HepG2 (cell line): ENCODE data around the gene RPF1. TPM values are rescaled to one million over a fixed set of nuclear protein-coding genes. Genes with fewer than 3 reads are reported as not detected.

Experiments
- BATF2 ChIP-seq: sonication (generic); formaldehyde crosslinking; IDR thresholded peaks from 2 replicates; pipeline ENCODE4 v1.8.0; 2022; ENCODE audit warnings: mild to moderate bottlenecking, missing genetic modification reagents, moderate library complexity
- BCL3 ChIP-seq: sonication (generic); formaldehyde crosslinking; IDR thresholded peaks from 2 replicates; pipeline ENCODE4 v1.5.1; 2020; ENCODE audit warnings: mild to moderate bottlenecking, missing genetic modification reagents, moderate library complexity
- E2F2 ChIP-seq: sonication (generic); formaldehyde crosslinking; IDR thresholded peaks from 2 replicates; pipeline ENCODE4 v1.4.0; 2020; ENCODE audit warnings: missing genetic modification reagents, borderline replicate concordance
- FOXM1 ChIP-seq: sonication (generic); formaldehyde crosslinking; IDR thresholded peaks from 2 replicates; pipeline ENCODE4 v1.5.0; 2020; ENCODE audit warnings: missing genetic modification reagents
- HNRNPK ChIP-seq: fragments of 200-400 bp; formaldehyde crosslinking; IDR thresholded peaks from 2 replicates; pipeline ENCODE4 v1.6.1; 2018; ENCODE audit warnings: low read length, low read depth, moderate library complexity, mild to moderate bottlenecking; ENCODE audit not compliant: poor library complexity, severe bottlenecking
- KLF13 ChIP-seq: sonication (generic); formaldehyde crosslinking; IDR thresholded peaks from 2 replicates; pipeline ENCODE4 v1.4.0; 2020; ENCODE audit warnings: mild to moderate bottlenecking, missing genetic modification reagents
- MATR3 ChIP-seq: sonication (generic); formaldehyde crosslinking; IDR thresholded peaks from 2 replicates; pipeline ENCODE4 v1.4.0; 2020; ENCODE audit warnings: missing genetic modification reagents
- POGZ ChIP-seq: sonication (generic); formaldehyde crosslinking; IDR thresholded peaks from 2 replicates; pipeline ENCODE4 v1.4.0; 2020; ENCODE audit warnings: mild to moderate bottlenecking, missing genetic modification reagents
- RELA ChIP-seq: sonication (generic); formaldehyde crosslinking; IDR thresholded peaks from 2 replicates; pipeline ENCODE4 v1.4.0; 2020; ENCODE audit warnings: missing genetic modification reagents
- RFXAP ChIP-seq: sonication (generic); formaldehyde crosslinking; IDR thresholded peaks from 2 replicates; pipeline ENCODE4 v1.4.0; 2020; ENCODE audit warnings: missing genetic modification reagents, borderline replicate concordance
- RXRB ChIP-seq: IDR thresholded peaks from 2 replicates; pipeline ENCODE4 v1.6.1; 2016; ENCODE audit warnings: borderline replicate concordance, missing genetic modification reagents, missing compliant biosample characterization
- SNAPC4 ChIP-seq: sonication (generic); formaldehyde crosslinking; IDR thresholded peaks from 2 replicates; pipeline ENCODE4 v1.4.0; 2020; ENCODE audit warnings: mild to moderate bottlenecking, missing genetic modification reagents
- TFDP1 ChIP-seq: IDR thresholded peaks from 2 replicates; pipeline ENCODE4 v1.6.1; 2016; ENCODE audit warnings: missing compliant biosample characterization, missing genetic modification reagents, borderline replicate concordance
- ZNF24 ChIP-seq: fragments of 450-650 bp; IDR thresholded peaks from 2 replicates; pipeline ENCODE4 v1.6.1; 2017; ENCODE audit warnings: antibody characterized with exemption, mild to moderate bottlenecking
- ZNF3 ChIP-seq: IDR thresholded peaks from 2 replicates; pipeline ENCODE4 v1.7.0; 2017; ENCODE audit warnings: inconsistent platforms
- ZNF33A ChIP-seq: sonication (generic); formaldehyde crosslinking; IDR thresholded peaks from 2 replicates; pipeline ENCODE4 v1.5.1; 2020; ENCODE audit warnings: missing genetic modification reagents, mild to moderate bottlenecking, moderate library complexity, borderline replicate concordance
- ZNF562 ChIP-seq: sonication (generic); formaldehyde crosslinking; IDR thresholded peaks from 2 replicates; pipeline ENCODE4 v1.8.0; 2022; ENCODE audit warnings: missing genetic modification reagents, borderline replicate concordance
- ZNF614 ChIP-seq: IDR thresholded peaks from 2 replicates; pipeline ENCODE4 v1.6.1; 2018; ENCODE audit warnings: missing biosample characterization, missing genetic modification reagents, inconsistent platforms, borderline replicate concordance
- ZNF766 ChIP-seq: sonication (generic); formaldehyde crosslinking; IDR thresholded peaks from 2 replicates; pipeline ENCODE4 v1.5.0; 2020; ENCODE audit warnings: missing genetic modification reagents, borderline replicate concordance
- ZNF776 ChIP-seq: sonication (generic); formaldehyde crosslinking; IDR thresholded peaks from 2 replicates; pipeline ENCODE4 v1.4.0; 2020; ENCODE audit warnings: mild to moderate bottlenecking, missing genetic modification reagents
- polyA plus RNA-seq, 8 experiments: library from polyadenylated mRNA; depleted of rRNA in 3 of 8; stranded (reverse) in 7 of 8; unstranded in 1 of 8; fragments of >200 nt; fragmentation: Illumina TruSeq in 4 of 8; extraction: Trizol in 4 of 8; gene quantifications; 2 replicates each; pipeline versions ENCODE4 v1.2.1 to v1.2.3, GENCODE V29; 2011 to 2016; ENCODE audit warnings: low read depth in 4 of 8, missing spikeins in 1 of 8, mixed read lengths in 1 of 8; ENCODE audit not compliant: insufficient read depth in 1 of 8
- total RNA-seq, 5 experiments: library from RNA; depleted of rRNA; stranded (reverse); fragments of >200 nt; fragmentation: Illumina TruSeq; extraction: Trizol; gene quantifications; 2 replicates each; pipeline ENCODE4 v1.2.3, GENCODE V29; 2016; ENCODE audit warnings: low read depth in 1 of 5

RPF1 gene
- total and polyA plus RNA-seq, 2 of the 13 experiments (the other 11 are each of a cell fraction or from before 2014, with no cell fraction given), result 23.0 to 39.0 TPM

GRCh38 chr1:84504580-84505492, 25.8 kb downstream of the RPF1 start (continued):
- TF ChIP-seq SNAPC4 (CRISPR knock-in tag) (no peak), RELA (CRISPR knock-in tag) (no peak), FOXM1 (0 out of 2 replicates have a peak, but pooled peaks have one; percentile 75), HNRNPK (no peak), RFXAP (CRISPR knock-in tag) (no peak), ZNF24 (no peak), ZNF33A (CRISPR knock-in tag) (no peak), KLF13 (CRISPR knock-in tag) (no peak), ZNF3 (CRISPR knock-in tag) (no peak), E2F2 (CRISPR knock-in tag) (no peak), RXRB (CRISPR knock-in tag) (peak; percentile 91), ZNF776 (CRISPR knock-in tag) (no peak), ZNF614 (CRISPR knock-in tag) (peak; percentile 58; the same call in 1 of the 2 replicates), ZNF766 (CRISPR knock-in tag) (no peak), POGZ (no peak), ZNF562 (CRISPR knock-in tag) (no peak), MATR3 (CRISPR knock-in tag) (no peak), BCL3 (no peak), BATF2 (no peak), TFDP1 (peak; percentile 34; the same call in 1 of the 2 replicates)
